KG1 (cell line): ENCODE results near the gene MYEF2.

Experiments
- DNase-seq: peaks from one replicate; lab custom pipeline; 2025; lab: John Stamatoyannopoulos, UW

The MYEF2 gene

GRCh38 chr15:48177766-48178647 is at the start of gene MYEF2:
Gene MYEF2 (minus strand): TSS chr15:48178295. CDS start chr15:48178237, 58 bp downstream.
- DNase-seq = peak; percentile 23

GRCh38 chr15:48225771-48226170 is 47.7 kb upstream of the MYEF2 start:
- no peak for DNase-seq

- no peak for DNase-seq
Observed at GRCh38 chr15:48222627-48223026, 44.5 kb upstream of the MYEF2 start.

DNA sequence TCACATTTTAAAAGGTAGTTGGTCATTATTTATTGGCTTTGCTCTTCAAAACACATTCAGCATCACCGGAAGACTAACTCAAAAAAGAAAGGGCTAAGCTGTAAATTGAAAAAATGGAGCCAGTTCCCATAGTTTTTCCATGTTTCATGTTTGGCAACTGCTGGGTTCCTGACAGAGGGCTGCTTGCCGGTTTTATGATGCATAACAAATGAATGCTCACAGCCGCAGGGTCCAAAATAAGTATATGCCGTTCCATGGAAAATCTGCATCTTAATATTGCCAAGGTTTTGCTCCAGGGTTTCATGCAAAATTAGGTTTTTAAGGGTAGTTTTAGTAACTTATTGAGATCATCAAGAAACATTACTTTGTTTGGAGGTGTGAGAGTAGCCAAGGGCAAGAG is 43.8 kb upstream of the MYEF2 start:
- DNase-seq = no peak

- no peak for DNase-seq
Observed at GRCh38 chr15:48221261-48221660, 43.2 kb upstream of the MYEF2 start.

- no peak for DNase-seq
Observed at GRCh38 chr15:48205981-48206380, 27.9 kb upstream of the MYEF2 start, which contains the start of gene SLC12A1. Gene SLC12A1 (plus strand): TSS chr15:48206302. CDS start chr15:48207720, 1,418 bp downstream.

GRCh38 chr15:48202068-48202467 is 24.0 kb upstream of the MYEF2 start:
- no peak for DNase-seq

DNA sequence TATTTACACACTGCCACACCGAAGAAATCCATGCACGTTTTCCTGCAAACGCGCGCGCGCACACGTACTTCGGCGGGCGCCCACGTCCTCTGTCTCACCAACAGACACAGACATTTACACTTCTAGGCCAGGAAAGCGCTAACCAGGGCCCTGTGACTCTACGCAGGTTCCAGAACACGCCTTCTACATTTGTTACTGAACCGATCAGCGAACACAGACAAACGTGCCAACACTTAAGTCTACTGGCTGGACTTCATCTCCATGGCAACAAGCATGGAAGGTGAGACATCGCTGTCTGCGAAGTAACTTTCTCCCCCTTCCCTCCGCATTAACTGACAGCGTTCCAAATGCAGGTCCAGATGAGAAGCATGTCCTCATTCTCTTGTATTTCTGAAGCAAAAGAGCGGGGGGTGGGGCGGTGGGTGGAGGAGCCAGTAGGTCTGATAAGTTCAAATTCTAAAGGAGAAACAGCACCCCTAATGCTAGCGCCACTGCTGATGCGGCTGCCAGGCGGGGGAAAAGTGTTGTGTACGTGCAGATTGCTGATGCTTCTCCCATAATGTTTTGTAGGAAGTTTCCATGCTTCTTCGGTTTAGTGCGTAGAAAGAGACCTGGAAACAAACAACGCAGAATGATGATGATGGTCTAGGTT is 13.6 kb upstream of the MYEF2 start, which contains the start of gene CTXN2:
Gene CTXN2, plus strand, starts transcription at position 92 of the 652 bp plus-strand sequence. CDS start 9,636 bp downstream, outside the sequence.
- no peak for DNase-seq

- DNase-seq = no peak
Observed at GRCh38 chr15:48190932-48191573, 13.0 kb upstream of the MYEF2 start.

- DNase-seq = no peak
Observed at GRCh38 chr15:48186271-48186670, 8.2 kb upstream of the MYEF2 start.

DNA sequence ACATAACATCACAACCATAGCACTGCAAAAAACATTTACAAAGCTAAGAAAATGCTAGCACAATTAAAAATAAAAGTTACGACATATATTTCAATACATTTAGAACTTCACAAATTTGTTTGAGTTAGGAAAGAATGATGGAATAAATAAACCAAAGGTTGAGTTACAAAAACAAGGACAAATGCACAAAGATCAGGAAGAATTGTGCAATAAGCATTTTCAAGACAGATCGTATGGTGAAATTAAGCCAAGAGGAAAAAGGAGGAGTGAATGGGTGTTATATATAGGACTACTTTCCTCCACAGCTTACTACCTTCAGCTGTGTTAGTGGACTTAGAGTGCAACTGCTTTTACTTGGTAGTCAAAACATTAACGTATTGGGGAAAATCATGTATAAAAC is 7.4 kb upstream of the MYEF2 start:
- no peak for DNase-seq

- DNase-seq = no peak
Observed at GRCh38 chr15:48182749-48183148, 4.7 kb upstream of the MYEF2 start.

- no peak for DNase-seq
Observed at GRCh38 chr15:48178648-48178931, 495 bp upstream of the MYEF2 start.

- peak; percentile 35 for DNase-seq
Observed at GRCh38 chr15:48177383-48177765, 721 bp downstream of the MYEF2 start.

GRCh38 chr15:48176957-48177356 is 1.1 kb downstream of the MYEF2 start:
- DNase-seq = no peak

DNA sequence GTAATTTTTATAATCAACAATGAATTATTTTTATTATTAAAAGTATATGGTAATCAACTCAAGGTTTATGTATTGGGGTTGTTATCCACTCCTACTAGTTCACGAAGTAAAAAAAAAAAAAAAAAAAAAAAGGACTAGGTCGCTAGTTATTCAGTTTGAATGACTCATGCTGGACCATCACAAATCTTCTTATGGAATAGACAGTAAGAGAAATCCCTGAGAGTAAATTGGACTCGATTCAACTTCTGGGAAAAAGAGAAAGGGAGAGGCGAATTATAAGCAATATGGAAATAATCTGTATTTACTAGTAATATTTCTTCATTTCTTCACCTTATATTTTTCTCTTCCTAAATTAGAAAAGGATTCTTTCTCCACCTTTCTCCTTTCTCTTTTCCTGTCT is 2.0 kb downstream of the MYEF2 start:
- DNase-seq = no peak

GRCh38 chr15:48175126-48175525 is 3.0 kb downstream of the MYEF2 start:
- DNase-seq = no peak

- DNase-seq = no peak
Observed at GRCh38 chr15:48170981-48171380, 7.1 kb downstream of the MYEF2 start.

DNA sequence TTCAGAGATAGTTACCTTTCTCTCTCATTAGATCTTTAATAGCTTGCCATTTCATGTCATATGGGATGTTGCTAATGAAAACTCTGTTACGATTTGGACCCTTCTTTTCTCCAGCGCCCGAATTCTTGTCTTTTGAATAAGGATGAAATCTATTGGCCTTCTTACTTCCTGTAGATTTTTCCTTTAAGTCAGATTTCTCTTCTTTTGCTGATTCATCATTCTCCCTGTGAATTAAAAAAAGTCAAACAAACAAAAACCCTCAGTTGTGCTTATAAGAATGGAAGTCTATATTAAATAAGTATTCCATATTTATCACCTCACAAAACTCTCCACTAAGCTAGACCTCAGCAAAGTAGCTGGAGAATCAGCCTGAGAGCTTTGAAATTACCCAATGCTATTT is 9.5 kb downstream of the MYEF2 start:
- DNase-seq = no peak

DNA sequence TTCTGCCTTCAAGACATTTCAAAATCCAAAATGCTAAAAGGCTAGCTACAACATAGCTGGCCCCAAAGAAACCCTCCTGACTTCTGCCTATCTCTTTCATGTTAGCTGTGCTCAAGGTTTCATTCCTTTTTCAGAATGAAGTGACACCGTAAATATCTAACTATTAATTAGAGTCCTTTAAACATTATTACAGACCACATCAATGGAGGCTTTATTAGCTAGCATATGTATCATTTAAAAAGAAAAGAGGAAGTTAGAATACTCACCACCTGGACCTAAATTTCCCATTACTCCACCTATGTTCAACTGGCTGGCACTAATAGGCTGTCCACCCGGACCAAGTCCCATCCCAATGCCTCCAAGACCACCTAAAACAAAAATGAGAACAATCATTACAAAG is 24.6 kb downstream of the MYEF2 start:
- DNase-seq = no peak

DNA sequence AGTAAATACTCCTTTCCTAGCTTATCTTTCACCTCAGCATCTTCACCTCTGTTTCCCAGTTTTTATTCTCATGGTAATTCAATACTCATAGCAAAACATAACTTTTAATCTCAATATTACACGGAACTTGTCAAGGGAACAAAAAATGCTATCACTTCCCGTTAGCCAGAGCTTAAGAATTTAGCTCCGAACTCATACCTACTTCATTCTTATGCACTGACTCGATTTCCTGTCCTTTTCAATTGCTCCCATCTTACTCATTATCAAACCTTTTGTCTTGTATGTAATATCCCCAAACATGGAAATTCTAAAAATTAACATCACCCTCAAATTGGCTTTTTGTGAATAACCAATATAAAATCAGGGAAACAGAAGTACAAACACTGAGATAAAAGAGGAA is 28.2 kb downstream of the MYEF2 start:
- no peak for DNase-seq

DNA sequence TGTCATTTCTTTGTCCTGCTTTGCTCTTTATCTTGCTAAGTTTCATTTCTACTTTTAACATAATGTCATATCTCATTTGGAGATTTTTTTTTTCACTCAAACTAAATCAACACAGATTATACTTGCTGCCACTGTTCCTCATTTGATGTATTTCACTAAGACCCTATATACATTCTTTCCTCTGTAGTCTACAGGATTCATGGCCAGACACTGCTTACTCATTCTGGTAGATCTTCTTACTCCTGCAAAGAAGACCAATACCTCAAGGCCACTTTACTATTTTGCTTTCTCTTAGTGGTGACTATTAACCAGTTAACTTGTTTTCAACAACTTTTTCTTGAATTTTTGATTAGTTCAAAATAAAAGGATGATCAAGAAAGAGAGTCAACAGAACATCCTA is 30.7 kb downstream of the MYEF2 start:
- DNase-seq = no peak

DNA sequence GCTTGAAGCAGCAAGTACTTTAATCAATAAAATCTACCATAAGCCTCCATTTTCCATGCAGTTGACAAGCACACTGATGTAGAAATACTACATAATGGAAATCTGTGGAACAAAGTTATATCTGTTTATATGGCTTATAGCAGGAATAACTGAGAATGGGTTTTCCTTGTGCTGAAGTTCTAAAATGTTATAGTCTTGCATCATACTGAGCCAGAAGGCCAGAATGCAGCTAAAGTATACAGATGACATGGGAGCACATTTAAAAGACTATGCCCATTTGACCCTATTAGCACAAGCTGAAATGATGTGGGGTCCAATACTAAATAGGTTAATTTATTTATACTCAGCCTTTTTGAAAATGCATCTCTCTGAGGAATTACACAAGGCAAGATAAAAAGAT is 32.2 kb downstream of the MYEF2 start:
- DNase-seq = no peak
